ENCODE measurements around the gene ESYT2. TPM values are rescaled to one million over a fixed set of nuclear protein-coding genes. Genes with fewer than 3 reads are reported as not detected.
"Not testable (repeated sequence)": the region's sequence is repeated elsewhere in the genome, so short reads cannot be mapped to it uniquely, and the experiment has no call there.

Gene ESYT2
- total RNA-seq, 3 donors from 2014 or later, result 48.7 to 59.7 (median 57.1) TPM

DNA sequence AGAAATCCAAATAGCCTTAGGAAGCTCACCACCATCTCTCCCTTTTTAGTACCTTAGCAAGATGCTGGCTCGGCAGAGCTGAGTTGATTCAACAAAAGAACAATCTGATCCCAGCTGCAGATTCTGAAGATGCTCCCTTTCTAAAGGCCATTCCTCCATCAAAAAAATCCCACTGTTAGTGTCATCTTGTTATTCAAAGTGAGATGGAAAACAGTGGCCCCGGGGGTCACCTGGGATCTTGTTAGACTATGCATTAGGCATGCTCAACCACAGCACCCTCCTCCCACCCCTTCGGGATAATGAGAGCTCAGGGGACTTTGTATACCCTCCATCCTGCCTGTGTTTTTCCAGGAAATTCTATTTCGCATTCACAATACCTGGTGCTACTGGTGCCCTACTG lies 127.1 kb downstream of the ESYT2 start:
- no peak for DNase-seq
- no peak for ATAC-seq
- Mint-ChIP-seq H3K9me3 (no peaks in the 10 kb centered on the region), H3K27me3 (ENCODE audit: low read depth) (no peaks in the 10 kb centered on the region), H3K36me3 (ENCODE audit: insufficient read depth) (peaks cover 4% of the 10 kb centered on the region), H3K4me3 (no peak overlapping the region), H3K4me1 (ENCODE audit: low read depth) (peaks cover 21% of the 10 kb centered on the region)

DNA sequence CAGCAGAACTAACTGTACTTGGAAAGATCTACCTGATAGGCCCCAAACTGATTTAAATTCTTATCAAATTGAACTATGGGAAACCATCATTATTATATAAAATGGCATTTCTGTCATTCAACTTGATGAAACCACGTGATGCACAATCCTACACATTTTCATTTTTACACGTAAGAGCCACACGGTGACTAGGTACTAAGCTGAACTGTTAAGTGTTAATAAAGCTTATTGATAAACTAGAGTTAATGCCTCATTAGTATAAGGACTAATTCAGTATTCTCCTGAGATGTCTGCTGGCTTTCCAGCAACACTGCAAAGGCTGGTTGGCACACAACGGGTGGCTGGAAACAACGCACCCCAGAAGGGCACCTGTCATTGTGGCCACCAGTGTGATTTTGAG lies 129.3 kb downstream of the ESYT2 start:
- Mint-ChIP-seq H3K36me3 (ENCODE audit: insufficient read depth) (peaks cover 4% of the 10 kb centered on the region), H3K9me3 (no peaks in the 10 kb centered on the region), H3K4me1 (ENCODE audit: low read depth) (peaks cover 21% of the 10 kb centered on the region), H3K4me3 (no peak overlapping the region), H3K27me3 (ENCODE audit: low read depth) (no peaks in the 10 kb centered on the region)
- no peak for ATAC-seq
- DNase-seq, result no peak

DNA sequence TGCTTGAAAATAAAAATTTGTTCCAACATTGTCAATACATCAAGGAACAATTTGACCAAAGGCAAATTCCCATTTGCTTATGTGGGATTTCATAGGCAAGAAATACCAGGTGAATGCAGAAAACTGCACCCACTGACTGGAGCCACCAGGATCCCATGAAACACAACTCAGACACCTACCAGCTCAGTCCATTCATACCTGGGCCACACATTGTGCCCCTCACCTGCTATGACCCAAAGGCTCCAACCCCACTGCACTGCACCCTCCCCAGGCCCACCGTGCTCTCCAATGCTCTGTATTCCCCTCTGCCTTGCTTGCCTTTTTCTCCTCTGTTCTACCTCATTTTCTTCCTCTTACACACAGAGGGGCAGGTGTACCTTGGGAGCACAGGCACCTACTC lies 130.0 kb downstream of the ESYT2 start:
- DNase-seq, result no peak
- peaks cover 4% of the 10 kb centered on the region for H3K36me3 Mint-ChIP-seq (ENCODE audit: insufficient read depth)

DNA sequence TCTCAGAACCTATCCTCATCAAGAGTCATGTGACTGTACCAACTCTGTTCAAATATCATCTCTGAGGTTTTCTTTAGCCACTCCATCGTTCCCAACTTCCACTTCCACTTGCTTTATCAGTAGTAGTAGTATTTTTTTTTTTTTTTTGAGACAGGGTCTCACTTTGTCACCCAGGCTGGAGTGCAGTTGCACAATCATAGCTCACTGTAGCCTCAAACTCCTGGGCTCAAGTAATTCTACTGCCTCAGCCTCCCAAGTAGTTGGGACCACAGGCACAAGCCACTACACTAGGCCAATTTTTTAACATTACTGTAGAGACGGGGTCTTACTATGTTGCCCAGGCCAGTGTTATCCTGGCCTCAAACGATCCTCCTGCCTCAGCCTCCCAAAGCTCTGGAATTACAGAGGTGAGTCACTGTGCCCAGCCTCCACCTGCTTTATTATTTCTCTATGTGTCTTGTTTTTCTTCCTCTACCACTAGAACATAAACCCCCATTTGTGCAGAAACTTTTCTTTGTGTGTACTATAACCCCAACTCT lies 130.6 kb downstream of the ESYT2 start:
- DNase-seq, result no peak
- peaks cover 4% of the 10 kb centered on the region for H3K36me3 Mint-ChIP-seq (ENCODE audit: insufficient read depth)
- H3K4me3 Mint-ChIP-seq, result no peak overlapping the region
- no peak for ATAC-seq
- H3K4me1 Mint-ChIP-seq (ENCODE audit: low read depth), result peaks cover 21% of the 10 kb centered on the region
- no peaks in the 10 kb centered on the region for H3K27me3 Mint-ChIP-seq (ENCODE audit: low read depth)
- H3K9me3 Mint-ChIP-seq, result no peaks in the 10 kb centered on the region

More for the DNA sequence above, 130.0 kb downstream of the ESYT2 start:
- H3K4me1 Mint-ChIP-seq (ENCODE audit: low read depth), result peaks cover 21% of the 10 kb centered on the region
- no peak overlapping the region for H3K4me3 Mint-ChIP-seq
- H3K27me3 Mint-ChIP-seq (ENCODE audit: low read depth), result no peaks in the 10 kb centered on the region
- ATAC-seq, result no peak
- no peaks in the 10 kb centered on the region for H3K9me3 Mint-ChIP-seq

DNA sequence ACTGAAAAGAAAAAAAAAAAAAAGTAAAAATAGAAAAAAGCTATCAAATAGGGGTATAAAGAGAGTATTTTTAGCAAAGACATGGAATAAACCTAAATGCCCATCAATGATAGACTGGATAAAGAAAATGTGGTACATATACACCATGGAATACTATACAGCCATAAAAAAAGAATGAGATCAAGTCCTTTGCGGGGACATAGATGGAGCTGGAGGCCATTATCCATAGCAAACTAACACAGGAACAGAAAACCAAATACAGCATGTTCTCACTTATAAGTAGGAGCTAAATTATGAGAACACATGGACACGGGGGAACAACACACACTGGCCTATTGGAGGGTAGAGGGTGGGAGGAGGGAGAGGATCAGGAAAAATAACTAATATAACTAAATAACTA lies 131.7 kb downstream of the ESYT2 start:
- not testable (repeated sequence) for H3K36me3 Mint-ChIP-seq (ENCODE audit: insufficient read depth); ATAC-seq; H3K4me3 Mint-ChIP-seq; DNase-seq; H3K9me3 Mint-ChIP-seq; H3K27me3 Mint-ChIP-seq (ENCODE audit: low read depth)
- peaks cover 12% of the 10 kb centered on the region for H3K4me1 Mint-ChIP-seq (ENCODE audit: low read depth)

DNA sequence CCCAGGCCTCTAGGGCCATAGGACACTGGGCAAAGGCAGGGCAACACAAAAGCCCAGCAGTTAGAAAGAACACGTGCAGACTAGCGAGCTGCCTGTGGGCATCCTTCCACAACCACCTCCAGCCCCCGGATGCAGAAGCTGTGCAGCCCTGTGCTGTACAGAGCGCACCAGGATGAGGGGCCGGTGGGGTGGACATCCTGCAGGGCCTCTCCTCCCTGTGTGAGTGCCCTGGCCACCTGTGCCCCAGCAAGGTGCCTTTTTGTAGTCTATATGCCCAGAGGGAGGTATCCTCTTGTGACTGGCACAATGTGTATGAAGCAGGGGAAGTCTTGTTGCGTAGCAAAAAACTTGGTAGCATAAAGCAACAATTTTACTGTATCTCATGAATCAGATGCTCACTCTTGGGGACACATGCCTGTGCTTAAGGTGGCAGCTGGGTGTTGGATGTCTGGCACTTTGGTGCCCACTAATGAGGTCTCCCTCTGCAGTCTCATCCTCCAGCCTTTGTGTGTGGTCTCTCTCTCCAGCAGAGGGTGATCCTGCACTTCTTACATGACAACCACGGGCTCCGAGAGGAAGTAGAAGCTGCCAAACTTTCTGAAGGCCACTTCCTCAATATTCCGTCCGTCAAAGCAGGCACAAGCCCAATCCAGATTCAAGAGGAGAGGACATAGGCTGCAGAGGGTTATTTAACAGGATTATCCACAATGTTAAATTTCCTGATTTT lies 133.4 kb downstream of the ESYT2 start:
- ATAC-seq (peak; percentile 82), DNase-seq (peak; percentile 35)
- peaks cover 6% of the 10 kb centered on the region for H3K36me3 Mint-ChIP-seq (ENCODE audit: insufficient read depth)
- H3K4me1 Mint-ChIP-seq (ENCODE audit: low read depth), result peaks cover 9% of the 10 kb centered on the region
- no peaks in the 10 kb centered on the region for H3K27me3 Mint-ChIP-seq (ENCODE audit: low read depth)
- no peaks in the 10 kb centered on the region for H3K9me3 Mint-ChIP-seq
- peak overlapping the region; percentile 55 for H3K4me3 Mint-ChIP-seq

DNA sequence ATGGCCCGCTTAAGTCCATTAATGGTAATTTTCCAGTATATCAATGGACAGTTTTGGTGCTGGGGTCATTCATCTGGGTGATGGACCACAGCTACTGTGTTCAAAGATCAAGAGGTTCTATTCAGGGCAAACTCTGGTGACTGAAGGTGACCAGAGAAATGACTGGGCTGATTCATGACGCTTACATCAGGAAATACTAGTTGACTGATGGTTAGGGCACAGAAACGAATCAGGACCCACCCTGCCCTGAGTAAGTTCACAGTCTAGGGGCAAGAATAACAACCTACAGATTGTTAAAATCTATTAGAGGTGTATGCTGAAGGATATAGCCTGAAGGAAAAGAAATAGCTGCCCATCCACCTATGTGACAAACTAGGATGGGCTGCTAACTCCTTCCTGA lies 134.3 kb downstream of the ESYT2 start:
- Mint-ChIP-seq H3K9me3 (no peaks in the 10 kb centered on the region), H3K4me3 (no peak overlapping the region), H3K27me3 (ENCODE audit: low read depth) (no peaks in the 10 kb centered on the region), H3K36me3 (ENCODE audit: insufficient read depth) (peaks cover 7% of the 10 kb centered on the region), H3K4me1 (ENCODE audit: low read depth) (peaks cover 9% of the 10 kb centered on the region)
- ATAC-seq (no peak), DNase-seq (no peak)

DNA sequence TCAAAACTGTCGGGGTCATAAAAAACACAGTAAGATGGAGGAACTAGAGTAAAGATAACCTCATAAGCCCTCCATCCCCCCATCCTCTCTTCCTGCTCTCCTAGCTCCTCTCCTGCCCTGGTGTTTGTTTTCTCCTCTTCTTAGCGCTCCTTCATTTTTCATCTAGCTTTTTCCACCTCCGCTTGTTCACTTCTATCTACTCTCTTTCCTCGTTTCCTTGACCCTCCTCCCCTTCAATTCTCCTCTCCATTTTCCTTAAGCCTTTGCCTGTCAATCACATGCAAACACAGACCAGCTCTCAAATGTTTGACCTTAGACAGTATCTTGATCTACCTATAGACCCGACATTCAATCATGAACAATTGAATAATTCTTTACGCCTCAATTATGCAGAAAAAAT lies 134.7 kb downstream of the ESYT2 start:
- no peak for ATAC-seq
- Mint-ChIP-seq H3K9me3 (no peaks in the 10 kb centered on the region), H3K4me3 (no peak overlapping the region), H3K36me3 (ENCODE audit: insufficient read depth) (peaks cover 7% of the 10 kb centered on the region), H3K4me1 (ENCODE audit: low read depth) (peaks cover 9% of the 10 kb centered on the region), H3K27me3 (ENCODE audit: low read depth) (no peaks in the 10 kb centered on the region)
- DNase-seq, result no peak

DNA sequence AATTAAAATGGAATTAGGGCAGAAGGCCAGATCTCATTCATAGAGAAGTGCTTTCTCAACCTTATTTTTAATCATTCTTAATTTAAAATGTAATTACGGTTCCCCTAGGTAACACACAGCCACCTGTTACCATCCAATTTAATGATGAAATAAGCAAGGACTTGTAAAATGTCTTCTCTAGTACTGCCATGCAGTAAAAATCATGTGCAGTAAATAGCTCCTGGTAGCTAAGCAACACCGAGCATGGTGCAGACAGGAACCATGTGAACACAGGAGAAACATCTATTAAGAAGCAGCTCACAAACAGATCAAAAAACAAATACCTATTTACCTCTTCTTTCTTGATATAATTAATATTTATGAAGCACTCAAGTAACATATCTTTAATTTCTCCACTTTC lies 139.8 kb downstream of the ESYT2 start:
- Mint-ChIP-seq H3K27me3 (ENCODE audit: low read depth) (no peaks in the 10 kb centered on the region), H3K4me3 (no peak overlapping the region), H3K36me3 (ENCODE audit: insufficient read depth) (peaks cover 17% of the 10 kb centered on the region), H3K9me3 (no peaks in the 10 kb centered on the region), H3K4me1 (ENCODE audit: low read depth) (no peaks in the 10 kb centered on the region)
- ATAC-seq (no peak), DNase-seq (no peak)

DNA sequence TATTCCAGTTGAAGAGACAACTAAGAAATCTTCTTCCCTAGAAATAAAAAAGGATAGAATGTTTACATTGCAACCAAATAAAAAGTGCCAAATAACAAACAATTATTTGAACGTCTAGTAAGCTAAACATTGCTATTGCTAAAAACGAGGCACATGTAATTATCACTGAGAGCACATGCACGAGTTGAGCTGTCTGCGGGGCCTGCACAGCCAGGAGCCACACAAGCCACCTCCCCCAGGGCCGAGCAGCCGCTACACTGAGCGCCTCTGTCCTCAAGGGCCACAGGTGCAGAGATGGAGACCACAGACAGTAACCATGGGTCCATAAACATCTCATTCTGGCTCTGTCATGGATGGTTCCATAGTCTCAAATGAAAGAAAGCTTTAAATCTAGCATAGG lies 141.9 kb downstream of the ESYT2 start:
- no peaks in the 10 kb centered on the region for H3K4me1 Mint-ChIP-seq (ENCODE audit: low read depth)
- H3K4me3 Mint-ChIP-seq, result no peak overlapping the region
- no peaks in the 10 kb centered on the region for H3K9me3 Mint-ChIP-seq
- H3K27me3 Mint-ChIP-seq (ENCODE audit: low read depth), result no peaks in the 10 kb centered on the region
- DNase-seq (no peak), ATAC-seq (no peak)
- H3K36me3 Mint-ChIP-seq (ENCODE audit: insufficient read depth), result peaks cover 23% of the 10 kb centered on the region

DNA sequence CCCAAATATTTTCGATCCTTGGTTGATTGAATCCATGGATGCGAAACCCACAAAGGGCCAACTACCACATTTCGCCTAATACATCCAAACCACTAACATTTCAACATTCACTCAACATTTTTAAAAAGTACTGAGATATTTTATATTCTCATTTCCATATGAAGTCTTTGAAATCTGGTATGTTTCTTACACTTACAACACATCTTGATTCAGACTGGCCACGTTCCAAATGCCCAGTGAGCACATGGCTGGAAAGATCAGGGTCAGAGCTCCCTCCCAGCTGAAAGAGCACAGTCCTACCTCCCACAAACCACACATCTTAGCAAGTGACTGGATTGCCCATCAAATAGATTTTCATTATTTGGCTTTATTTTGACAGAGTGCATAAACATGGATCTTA lies 143.6 kb downstream of the ESYT2 start:
- peaks cover 19% of the 10 kb centered on the region for H3K36me3 Mint-ChIP-seq (ENCODE audit: insufficient read depth)
- no peaks in the 10 kb centered on the region for H3K4me1 Mint-ChIP-seq (ENCODE audit: low read depth)
- no peaks in the 10 kb centered on the region for H3K9me3 Mint-ChIP-seq
- ATAC-seq (no peak), DNase-seq (no peak)
- H3K4me3 Mint-ChIP-seq, result no peak overlapping the region
- H3K27me3 Mint-ChIP-seq (ENCODE audit: low read depth), result no peaks in the 10 kb centered on the region

DNA sequence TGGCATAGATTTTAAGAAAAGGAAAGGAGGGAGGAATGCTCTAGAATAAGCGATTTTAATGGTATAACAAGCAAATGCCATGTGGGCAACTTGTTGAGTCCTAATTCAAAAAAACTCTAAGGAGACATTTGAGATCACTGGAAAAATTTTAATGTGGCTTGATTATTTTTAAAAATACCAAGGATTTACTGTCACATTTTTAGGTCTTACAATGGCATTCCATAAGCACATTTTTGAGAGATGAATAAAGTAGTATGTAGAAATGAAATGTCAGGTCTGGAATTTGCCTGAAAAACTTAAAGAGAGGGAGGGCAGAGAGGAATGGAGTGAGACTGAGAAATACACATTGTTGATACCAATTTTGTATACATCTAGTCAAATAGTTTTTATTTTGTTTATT lies 145.0 kb downstream of the ESYT2 start:
- no peaks in the 10 kb centered on the region for H3K27me3 Mint-ChIP-seq (ENCODE audit: low read depth)
- H3K4me3 Mint-ChIP-seq, result no peak overlapping the region
- DNase-seq (no peak), ATAC-seq (no peak)
- no peaks in the 10 kb centered on the region for H3K9me3 Mint-ChIP-seq
- H3K36me3 Mint-ChIP-seq (ENCODE audit: insufficient read depth), result peaks cover 18% of the 10 kb centered on the region
- peaks cover 3% of the 10 kb centered on the region for H3K4me1 Mint-ChIP-seq (ENCODE audit: low read depth)

DNA sequence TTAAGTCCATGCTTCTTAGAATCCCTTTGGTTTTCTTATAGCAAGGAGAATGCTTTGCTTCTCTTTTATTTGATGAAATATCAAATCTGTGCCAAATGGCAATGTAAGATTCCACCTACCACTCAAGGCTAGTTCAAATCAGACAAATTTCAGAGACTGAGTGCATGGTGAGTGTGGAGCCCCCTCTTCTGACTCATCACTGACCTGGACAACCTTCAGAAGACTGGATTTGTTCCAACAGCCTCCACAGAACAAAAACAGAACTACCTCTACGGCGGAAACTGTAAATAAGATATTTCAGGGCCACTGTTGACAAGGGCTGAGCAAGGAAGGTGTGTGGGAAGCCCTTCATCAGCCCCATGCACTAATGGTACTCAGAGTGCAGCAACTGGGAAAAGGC lies 145.8 kb downstream of the ESYT2 start:
- DNase-seq (no peak), ATAC-seq (no peak)
- Mint-ChIP-seq H3K36me3 (ENCODE audit: insufficient read depth) (peaks cover 21% of the 10 kb centered on the region), H3K9me3 (no peaks in the 10 kb centered on the region), H3K27me3 (ENCODE audit: low read depth) (no peaks in the 10 kb centered on the region), H3K4me3 (no peak overlapping the region), H3K4me1 (ENCODE audit: low read depth) (peaks cover 4% of the 10 kb centered on the region)

DNA sequence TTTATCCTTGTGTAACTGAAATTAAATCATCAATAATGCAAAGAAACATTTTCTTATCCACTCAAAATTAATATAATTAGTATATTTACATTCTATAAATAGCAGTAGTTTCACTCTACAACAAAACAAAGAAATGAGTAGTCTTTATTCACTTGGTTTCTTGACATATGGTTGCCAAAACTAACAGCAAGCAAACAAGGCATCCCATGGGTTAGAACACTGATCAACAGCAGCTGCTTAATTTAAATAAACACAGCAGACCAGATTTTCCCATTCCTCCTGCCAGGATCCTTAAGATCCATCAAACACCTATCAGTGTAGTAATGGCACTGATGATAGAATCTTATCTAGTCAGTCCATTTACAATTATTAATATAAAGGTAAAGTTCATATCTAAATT lies 146.9 kb downstream of the ESYT2 start:
- no peak overlapping the region for H3K4me3 Mint-ChIP-seq
- H3K4me1 Mint-ChIP-seq (ENCODE audit: low read depth), result peaks cover 4% of the 10 kb centered on the region
- H3K9me3 Mint-ChIP-seq, result no peaks in the 10 kb centered on the region
- no peak for ATAC-seq
- peaks cover 12% of the 10 kb centered on the region for H3K36me3 Mint-ChIP-seq (ENCODE audit: insufficient read depth)
- no peak for DNase-seq
- H3K27me3 Mint-ChIP-seq (ENCODE audit: low read depth), result no peaks in the 10 kb centered on the region
